H9 (cell line): ENCODE results near the gene NPAS3. TPM values are rescaled to one million over a fixed set of nuclear protein-coding genes. Genes with fewer than 3 reads are reported as not detected.

Source experiments
- DNase-seq: peaks from one replicate; pipeline ENCODE4 v3.0.0-alpha.2; 2017
- H2AFZ ChIP-seq: one replicate; pipeline ENCODE4 v1.6.1; 2013; ENCODE audit warnings: mild to moderate bottlenecking, low read length, control low read depth, moderate library complexity
- H2AK5ac ChIP-seq: 2 replicates; pipeline ENCODE4 v1.6.1; 2013; ENCODE audit warnings: low read length, control low read depth, mixed read lengths; ENCODE audit not compliant: insufficient read length
- H2BK120ac ChIP-seq: one replicate; pipeline ENCODE4 v1.6.1; 2013; ENCODE audit warnings: low read depth, mild to moderate bottlenecking, low read length, control low read depth, inconsistent platforms; ENCODE audit not compliant: poor library complexity, severe bottlenecking
- H2BK12ac ChIP-seq: 2 replicates; pipeline ENCODE4 v1.6.1; 2013; ENCODE audit warnings: low read length, control low read depth, mixed read lengths, low read depth; ENCODE audit not compliant: insufficient read length
- H2BK15ac ChIP-seq: 2 replicates; pipeline ENCODE4 v1.6.1; 2013; ENCODE audit warnings: low read depth, low read length, control low read depth
- H2BK20ac ChIP-seq: one replicate; pipeline ENCODE4 v1.6.1; 2013; ENCODE audit warnings: low read depth, mild to moderate bottlenecking, low read length, control low read depth, inconsistent platforms; ENCODE audit not compliant: poor library complexity, severe bottlenecking
- H2BK5ac ChIP-seq: 2 replicates; pipeline ENCODE4 v1.6.1; 2013; ENCODE audit warnings: low read length, control low read depth, mixed read lengths; ENCODE audit not compliant: insufficient read length
- H3K14ac ChIP-seq: 2 replicates; pipeline ENCODE4 v1.6.1; 2013; ENCODE audit warnings: low read length, control low read depth; ENCODE audit not compliant: insufficient read depth
- H3K18ac ChIP-seq: 2 replicates; pipeline ENCODE4 v1.6.1; 2013; ENCODE audit warnings: low read depth, mild to moderate bottlenecking, mixed read lengths, low read length, control low read depth; ENCODE audit not compliant: insufficient read length
- H3K23ac ChIP-seq: 2 replicates; pipeline ENCODE4 v1.6.1; 2013; ENCODE audit warnings: low read length, control low read depth, mixed read lengths, low read depth; ENCODE audit not compliant: insufficient read length
- H3K23me2 ChIP-seq: 2 replicates; pipeline ENCODE4 v1.6.1; 2013; ENCODE audit warnings: low read depth, mild to moderate bottlenecking, mixed read lengths, low read length, control low read depth; ENCODE audit not compliant: insufficient read length, poor library complexity, severe bottlenecking
- H3K27ac ChIP-seq: 2 replicates; pipeline ENCODE4 v1.5.1; 2013; ENCODE audit warnings: low read length, control low read depth, mixed read lengths, low read depth; ENCODE audit not compliant: insufficient read length
- H3K27me3 ChIP-seq: 2 replicates; pipeline ENCODE4 v1.6.1; 2013; ENCODE audit warnings: low read length, control low read depth, inconsistent platforms; ENCODE audit not compliant: insufficient read depth
- H3K4ac ChIP-seq: 2 replicates; pipeline ENCODE4 v1.6.1; 2013; ENCODE audit warnings: low read depth, mild to moderate bottlenecking, control low read depth, inconsistent platforms, low read length, moderate library complexity
- H3K4me1 ChIP-seq: 2 replicates; pipeline ENCODE4 v1.6.1; 2013; ENCODE audit warnings: low read length, control low read depth, inconsistent platforms; ENCODE audit not compliant: insufficient read depth
- H3K4me2 ChIP-seq: 2 replicates; pipeline ENCODE4 v1.6.1; 2013; ENCODE audit warnings: low read length, control low read depth, mixed read lengths; ENCODE audit not compliant: insufficient read length, insufficient read depth
- H3K56ac ChIP-seq: 2 replicates; pipeline ENCODE4 v1.6.1; 2013; ENCODE audit warnings: low read depth, mild to moderate bottlenecking, mixed read lengths, low read length, control low read depth; ENCODE audit not compliant: insufficient read length
- H3K79me1 ChIP-seq: 2 replicates; pipeline ENCODE4 v1.6.1; 2013; ENCODE audit warnings: low read depth, mild to moderate bottlenecking, moderate library complexity, low read length, control low read depth, inconsistent platforms; ENCODE audit not compliant: insufficient read depth, poor library complexity, severe bottlenecking
- H3K79me2 ChIP-seq: 2 replicates; pipeline ENCODE4 v1.6.1; 2013; ENCODE audit warnings: low read length, control low read depth, inconsistent platforms; ENCODE audit not compliant: insufficient read depth
- H3K9ac ChIP-seq: 2 replicates; pipeline ENCODE4 v1.6.1; 2013; ENCODE audit warnings: low read length, control low read depth, mixed read lengths; ENCODE audit not compliant: insufficient read length; ENCODE audit errors: extremely low read depth
- H3K9me3 ChIP-seq: one replicate; pipeline ENCODE4 v1.6.1; 2013; ENCODE audit warnings: low read depth, low read length, inconsistent platforms; ENCODE audit not compliant: control insufficient read depth
- H3T11ph ChIP-seq: one replicate; pipeline ENCODE4 v1.6.1; 2013; ENCODE audit warnings: mild to moderate bottlenecking, low read length, control low read depth, inconsistent platforms
- H4K20me1 ChIP-seq: one replicate; pipeline ENCODE4 v1.6.1; 2013; ENCODE audit not compliant: control insufficient read depth, insufficient read length, insufficient read depth
- H4K5ac ChIP-seq: 2 replicates; pipeline ENCODE4 v1.6.1; 2013; ENCODE audit warnings: low read depth, mild to moderate bottlenecking, mixed read lengths, low read length, control low read depth; ENCODE audit not compliant: insufficient read length
- H4K8ac ChIP-seq: replicated peaks from 2 replicates; pipeline ENCODE4 v1.6.1; 2013; ENCODE audit warnings: low read length, control low read depth, mixed read lengths, low read depth; ENCODE audit not compliant: insufficient read length
- H4K91ac ChIP-seq: 2 replicates; pipeline ENCODE4 v1.6.1; 2013; ENCODE audit warnings: low read depth, mild to moderate bottlenecking, moderate library complexity, mixed read lengths, low read length, control low read depth; ENCODE audit not compliant: insufficient read length
- H3K27ac Mint-ChIP-seq, 3 experiments: 2 replicates in 2 of 3; 3 replicates in 1 of 3; pipeline ENCODE4 v1.8.0; 2020 to 2021; ENCODE audit warnings: mixed read lengths in 3 of 3, mild to moderate bottlenecking in 1 of 3, moderate library complexity in 1 of 3
- H3K27me3 Mint-ChIP-seq: 2 replicates; pipeline ENCODE4 v1.8.0; 2021; ENCODE audit warnings: low read depth, mild to moderate bottlenecking, moderate library complexity, mixed read lengths
- H3K36me3 Mint-ChIP-seq, 3 experiments: 2 replicates in 2 of 3; 3 replicates in 1 of 3; pipeline ENCODE4 v1.8.0; 2020 to 2021; ENCODE audit warnings: low read depth in 3 of 3, mixed read lengths in 3 of 3; ENCODE audit not compliant: insufficient read depth in 1 of 3
- H3K4me1 Mint-ChIP-seq, 2 experiments: 2 replicates each; pipeline ENCODE4 v1.8.0; 2020; ENCODE audit warnings: mixed read lengths in 2 of 2
- H3K4me3 Mint-ChIP-seq, 2 experiments: 2 replicates in 1 of 2; 3 replicates in 1 of 2; pipeline ENCODE4 v1.8.0; 2020 to 2021; ENCODE audit warnings: mild to moderate bottlenecking in 2 of 2, mixed read lengths in 2 of 2, moderate library complexity in 1 of 2
- H3K9me3 Mint-ChIP-seq, 2 experiments: 2 replicates in 1 of 2; 3 replicates in 1 of 2; pipeline ENCODE4 v1.8.0; 2020; ENCODE audit warnings: mild to moderate bottlenecking in 2 of 2, mixed read lengths in 2 of 2, moderate library complexity in 1 of 2
- CTCF ChIP-seq: fragments of 200-600 bp; sonication (generic); conservative IDR thresholded peaks from 3 replicates; pipeline ENCODE4 v1.8.0; 2021; ENCODE audit warnings: antibody characterized with exemption, mild to moderate bottlenecking
- WGBS: extraction: QIAGEN DNeasy Blood & Tissue Kit; methylation state at CpG from one replicate; pipeline ENCODE4 v1.1.7; 2013; ENCODE audit warnings: missing lambda C conversion rate, low lambda C conversion rate, mixed read lengths; ENCODE audit not compliant: insufficient read length; ENCODE audit errors: extremely low coverage; 5-methylcytosine and 5-hydroxymethylcytosine counted together
- total RNA-seq: library from RNA; stranded (reverse); gene quantifications from 2 replicates; pipeline ENCODE4 v1.2.1, GENCODE V29; 2021

Gene NPAS3
- total RNA-seq, 1 experiment from 2014 or later: 0.17 TPM

GRCh38 chr14:33505963-33506329 is 567.3 kb downstream of the NPAS3 start:
- no peak overlapping the region for H4K91ac ChIP-seq
- no peak overlapping the region for H3K9ac ChIP-seq
- H3K79me2 ChIP-seq: no peaks in the 10 kb centered on the region
- no peak overlapping the region for H2BK5ac ChIP-seq
- no peak overlapping the region for H3K4me2 ChIP-seq
- Mint-ChIP-seq H3K27me3 (no peaks in the 10 kb centered on the region), H3K36me3 (no peaks in the 10 kb centered on the region), H3K9me3 (no peaks in the 10 kb centered on the region; a peak in 1 of 5 replicates), H3K4me3 (no peak overlapping the region), H3K4me1 (peaks cover 0 to 4% of the 10 kb centered on the region in 2 experiments; a peak in 1 of 4 replicates), H3K27ac (no peak overlapping the region)
- H3K27me3 ChIP-seq: no peaks in the 10 kb centered on the region
- TF ChIP-seq CTCF: no peak
- H3K9me3 ChIP-seq: no peaks in the 10 kb centered on the region
- no peak overlapping the region for H4K8ac ChIP-seq
- H3T11ph ChIP-seq: no peak overlapping the region
- WGBS: 100% methylated on average over 1 of the region's 6 CpGs
- no peak for DNase-seq
- no peaks in the 10 kb centered on the region for H4K20me1 ChIP-seq
- H4K5ac ChIP-seq: no peak overlapping the region
- H3K18ac ChIP-seq: no peak overlapping the region
- no peak overlapping the region for H3K14ac ChIP-seq
- no peaks in the 10 kb centered on the region for H3K79me1 ChIP-seq
- H3K56ac ChIP-seq: no peak overlapping the region
- no peak overlapping the region for H2BK15ac ChIP-seq
- no peak overlapping the region for H2AK5ac ChIP-seq
- H3K27ac ChIP-seq: no peak overlapping the region
- no peak overlapping the region for H2BK12ac ChIP-seq
- no peaks in the 10 kb centered on the region for H3K23me2 ChIP-seq
- no peak overlapping the region for H3K23ac ChIP-seq
- H3K4me1 ChIP-seq: no peaks in the 10 kb centered on the region
- H2BK20ac ChIP-seq: no peak overlapping the region
- no peak overlapping the region for H3K4ac ChIP-seq
- H2AFZ ChIP-seq: no peak overlapping the region
- no peak overlapping the region for H2BK120ac ChIP-seq
